GM12892 (cell line): ENCODE measurements around the gene NEGR1.

Experiments
- POLR2A ChIP-seq: IDR thresholded peaks from 2 replicates; pipeline ENCODE4 v1.6.1; 2011; ENCODE audit warnings: low read depth, low read length, control low read depth
- POLR2AphosphoS5 ChIP-seq: IDR thresholded peaks from 2 replicates; pipeline ENCODE4 v1.6.1; 2011; ENCODE audit warnings: low read depth, low read length, control low read depth
- TAF1 ChIP-seq: IDR thresholded peaks from 2 replicates; pipeline ENCODE4 v1.6.1; 2011; ENCODE audit warnings: low read depth, mild to moderate bottlenecking, control low read depth, low read length, borderline replicate concordance

GRCh38 chr1:71502006-71502405 is 780.3 kb downstream of the NEGR1 start:
- TF ChIP-seq POLR2A (no peak), TAF1 (no peak), POLR2AphosphoS5 (no peak)
